Measurements from ENCODE around the gene MCC.

MCC gene

GRCh38 chr5:113523168-113523567 lies 34.9 kb upstream of the MCC start:
- TF ChIP-seq CTCF (IDR thresholded peaks at IDR 0.05; ENCODE audit: low read depth, low read length) = no peak
- H3K36me3 ChIP-seq = peaks cover 6% of the 10 kb centered on the region
- no peak overlapping the region for H3K27ac ChIP-seq
- H3K27me3 ChIP-seq (ENCODE audit: insufficient read depth, low read depth, severe bottlenecking) = no peaks in the 10 kb centered on the region
- no peaks in the 10 kb centered on the region for H3K9me3 ChIP-seq (ENCODE audit: severe bottlenecking)
- no peak for DNase-seq
- no peak overlapping the region for H3K4me3 ChIP-seq (ENCODE audit: low read depth, low read length)

- DNase-seq = no peak
- no peak for TF ChIP-seq CTCF (IDR thresholded peaks at IDR 0.05; ENCODE audit: low read depth, low read length)
- Histone ChIP-seq H3K36me3 (peaks cover 19% of the 10 kb centered on the region), H3K9me3 (ENCODE audit: severe bottlenecking) (no peaks in the 10 kb centered on the region), H3K4me3 (ENCODE audit: low read depth, low read length) (no peak overlapping the region), H3K27ac (no peak overlapping the region), H3K27me3 (ENCODE audit: insufficient read depth, low read depth, severe bottlenecking) (no peaks in the 10 kb centered on the region)
Measured at GRCh38 chr5:113520899-113521298, 32.6 kb upstream of the MCC start.

GRCh38 chr5:113520429-113520828 lies 32.2 kb upstream of the MCC start:
- Histone ChIP-seq H3K27me3 (ENCODE audit: insufficient read depth, low read depth, severe bottlenecking) (no peaks in the 10 kb centered on the region), H3K36me3 (peaks cover 24% of the 10 kb centered on the region), H3K27ac (no peak overlapping the region), H3K9me3 (ENCODE audit: severe bottlenecking) (no peaks in the 10 kb centered on the region), H3K4me3 (ENCODE audit: low read depth, low read length) (no peak overlapping the region)
- no peak for TF ChIP-seq CTCF (IDR thresholded peaks at IDR 0.05; ENCODE audit: low read depth, low read length)
- DNase-seq = no peak

- Histone ChIP-seq H3K36me3 (peaks cover 27% of the 10 kb centered on the region), H3K4me3 (ENCODE audit: low read depth, low read length) (no peak overlapping the region), H3K9me3 (ENCODE audit: severe bottlenecking) (no peaks in the 10 kb centered on the region), H3K27me3 (ENCODE audit: insufficient read depth, low read depth, severe bottlenecking) (no peaks in the 10 kb centered on the region), H3K27ac (no peak overlapping the region)
- no peak for TF ChIP-seq CTCF (IDR thresholded peaks at IDR 0.05; ENCODE audit: low read depth, low read length)
- DNase-seq = no peak
Measured at GRCh38 chr5:113519412-113519811, 31.2 kb upstream of the MCC start.

- Histone ChIP-seq H3K4me3 (ENCODE audit: low read depth, low read length) (no peak overlapping the region), H3K27me3 (ENCODE audit: insufficient read depth, low read depth, severe bottlenecking) (no peaks in the 10 kb centered on the region), H3K9me3 (ENCODE audit: severe bottlenecking) (no peaks in the 10 kb centered on the region), H3K27ac (no peak overlapping the region), H3K36me3 (peaks cover 27% of the 10 kb centered on the region)
- no peak for DNase-seq
- TF ChIP-seq CTCF (IDR thresholded peaks at IDR 0.05; ENCODE audit: low read depth, low read length) = no peak
Measured at GRCh38 chr5:113518884-113519283, 30.6 kb upstream of the MCC start.

- Histone ChIP-seq H3K4me3 (ENCODE audit: low read depth, low read length) (peak overlapping the region; percentile 71), H3K27me3 (ENCODE audit: insufficient read depth, low read depth, severe bottlenecking) (no peaks in the 10 kb centered on the region), H3K9me3 (ENCODE audit: severe bottlenecking) (no peaks in the 10 kb centered on the region), H3K27ac (no peak overlapping the region; the same call in 1 of the 2 replicates), H3K36me3 (peaks cover 23% of the 10 kb centered on the region)
- TF ChIP-seq CTCF (IDR thresholded peaks at IDR 0.05; ENCODE audit: low read depth, low read length) = no peak
- no peak for DNase-seq
Measured at GRCh38 chr5:113514289-113514635, 26.0 kb upstream of the MCC start.
